ENCODE measurements around the gene TEX29. TPM values are rescaled to one million over a fixed set of nuclear protein-coding genes. Genes with fewer than 3 reads are reported as not detected.

The TEX29 gene
- total and polyA plus RNA-seq, 2 donors (not counting 1 experiment from before 2014, with no cell fraction given): 0.66 to 0.86 TPM

DNA sequence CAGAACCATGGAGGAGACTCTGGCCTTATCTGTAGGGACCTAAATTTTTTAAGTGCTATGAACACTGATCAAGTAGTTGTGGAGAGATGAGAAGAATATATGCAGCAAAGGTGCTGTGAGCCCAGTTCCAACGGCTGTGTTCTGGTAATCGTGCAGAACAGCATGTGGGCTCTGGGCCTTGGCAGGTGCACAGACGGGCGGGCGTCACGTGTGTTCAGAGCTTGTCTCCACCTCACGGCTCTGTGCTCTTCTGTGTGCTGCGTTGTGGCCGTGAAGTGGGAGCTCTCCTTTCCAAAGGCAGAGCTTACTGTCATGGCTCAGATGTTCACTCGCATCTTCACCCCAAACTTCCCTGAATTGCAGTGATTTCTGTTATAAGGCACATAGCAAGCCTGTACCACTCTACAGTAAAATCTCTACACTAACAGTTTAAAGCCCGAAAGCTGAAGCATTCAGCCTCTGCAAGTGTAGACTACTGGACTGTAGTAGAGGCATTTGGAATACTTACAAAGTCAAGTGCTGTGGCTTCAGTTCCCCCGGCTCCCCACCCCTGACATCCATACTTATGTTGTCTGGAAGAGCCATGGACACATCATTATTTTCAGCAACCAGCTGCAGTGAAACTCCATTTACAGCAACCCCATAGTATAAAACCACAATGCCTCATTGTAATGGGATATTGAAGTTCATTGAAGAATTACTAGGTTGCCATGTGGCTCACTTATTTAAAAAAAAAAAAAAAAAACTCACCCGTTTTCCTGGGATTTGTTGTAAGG lies 27.5 kb upstream of the TEX29 start:
- H3K9me3 Mint-ChIP-seq (ENCODE audit: insufficient read depth): no peaks in the 10 kb centered on the region
- Histone ChIP-seq H3K4me3 (ENCODE audit: control extremely low read depth in 1 of 5, extremely low read depth in 1 of 5, insufficient read depth in 1 of 5, low read depth in 2 of 5, low read length in 4 of 5) (no peak overlapping the region), H3K4me2 (replicated peaks; ENCODE audit: low read depth, low read length, poor library complexity, severe bottlenecking) (no peak overlapping the region), H4K20me1 (ENCODE audit: control insufficient read depth, insufficient read depth, low read length, poor library complexity, severe bottlenecking) (no peaks in the 10 kb centered on the region), H3K36me3 (replicated peaks in 1 of 2; ENCODE audit: control extremely low read depth in 1 of 2, control insufficient read depth in 1 of 2, extremely low read depth in 1 of 2, insufficient read depth in 2 of 2, low read length in 1 of 2) (peaks cover 0 to 84% of the 10 kb centered on the region in 2 experiments), H3K79me2 (ENCODE audit: control insufficient read depth, insufficient read depth, low read length) (no peaks in the 10 kb centered on the region), H3K27ac (ENCODE audit: low read length in 2 of 2) (no peak overlapping the region), H3K9me3 (ENCODE audit: control extremely low read depth in 1 of 3, control insufficient read depth in 2 of 3, insufficient read depth in 1 of 3, low read length in 2 of 3) (no peaks in the 10 kb centered on the region), H3K27me3 (replicated peaks in 1 of 4; ENCODE audit: control extremely low read depth in 1 of 4, control insufficient read depth in 3 of 4, insufficient read depth in 4 of 4, low read length in 3 of 4) (no peaks in the 10 kb centered on the region), H3K4me1 (ENCODE audit: control insufficient read depth in 2 of 2, insufficient read depth in 2 of 2, low read length in 2 of 2) (no peaks in the 10 kb centered on the region), H2AFZ (ENCODE audit: insufficient read depth, low read depth, low read length, poor library complexity, severe bottlenecking) (no peak overlapping the region), H3K9ac (ENCODE audit: low read length) (no peak overlapping the region)
- ATAC-seq (ENCODE audit: low read depth): no peak
- no peaks in the 10 kb centered on the region for H3K27me3 Mint-ChIP-seq
- H3K4me3 Mint-ChIP-seq: no peak overlapping the region
- 100% methylated on average over 10 of the region's 13 CpGs for WGBS (ENCODE audit: insufficient coverage)
- H3K4me1 Mint-ChIP-seq: no peaks in the 10 kb centered on the region
- CTCF ChIA-PET: no interaction called here
- no peak overlapping the region for H3K27ac Mint-ChIP-seq
- intact Hi-C loops (cut with micrococcal nuclease): no loop called here
- no peak for DNase-seq
- POLR2A ChIA-PET: no interaction called here
- TF ChIP-seq, protein P1, sequence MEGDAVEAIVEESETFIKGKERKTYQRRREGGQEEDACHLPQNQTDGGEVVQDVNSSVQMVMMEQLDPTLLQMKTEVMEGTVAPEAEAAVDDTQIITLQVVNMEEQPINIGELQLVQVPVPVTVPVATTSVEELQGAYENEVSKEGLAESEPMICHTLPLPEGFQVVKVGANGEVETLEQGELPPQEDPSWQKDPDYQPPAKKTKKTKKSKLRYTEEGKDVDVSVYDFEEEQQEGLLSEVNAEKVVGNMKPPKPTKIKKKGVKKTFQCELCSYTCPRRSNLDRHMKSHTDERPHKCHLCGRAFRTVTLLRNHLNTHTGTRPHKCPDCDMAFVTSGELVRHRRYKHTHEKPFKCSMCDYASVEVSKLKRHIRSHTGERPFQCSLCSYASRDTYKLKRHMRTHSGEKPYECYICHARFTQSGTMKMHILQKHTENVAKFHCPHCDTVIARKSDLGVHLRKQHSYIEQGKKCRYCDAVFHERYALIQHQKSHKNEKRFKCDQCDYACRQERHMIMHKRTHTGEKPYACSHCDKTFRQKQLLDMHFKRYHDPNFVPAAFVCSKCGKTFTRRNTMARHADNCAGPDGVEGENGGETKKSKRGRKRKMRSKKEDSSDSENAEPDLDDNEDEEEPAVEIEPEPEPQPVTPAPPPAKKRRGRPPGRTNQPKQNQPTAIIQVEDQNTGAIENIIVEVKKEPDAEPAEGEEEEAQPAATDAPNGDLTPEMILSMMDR (IDR thresholded peaks at IDR 0.05): no peak
- no peak for TF ChIP-seq EZH2 (IDR thresholded peaks at IDR 0.05; ENCODE audit: borderline replicate concordance, insufficient read depth, low read depth, low read length, poor library complexity, severe bottlenecking)

DNA sequence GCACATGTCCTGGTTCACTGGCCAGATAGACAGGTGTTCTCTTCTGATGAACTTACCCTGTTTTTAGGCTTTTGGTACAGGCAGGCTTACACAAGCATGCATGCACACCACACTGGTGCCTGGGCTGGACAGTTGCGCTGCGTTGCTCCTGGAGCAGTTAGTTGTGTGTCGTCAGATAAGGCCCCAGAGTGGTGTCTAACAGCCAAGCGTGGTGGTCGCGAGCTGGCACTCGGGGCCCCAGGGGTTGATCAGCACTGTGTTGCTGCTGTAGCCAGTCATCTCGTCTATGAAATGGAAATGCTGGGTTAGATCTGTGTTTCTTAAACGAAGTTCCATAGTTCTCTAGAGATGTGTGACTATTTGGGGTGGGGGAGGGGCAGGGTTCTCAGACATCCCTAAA lies 24.6 kb upstream of the TEX29 start:
- H3K36me3 ChIP-seq (replicated peaks in 1 of 2; ENCODE audit: control extremely low read depth in 1 of 2, control insufficient read depth in 1 of 2, extremely low read depth in 1 of 2, insufficient read depth in 2 of 2, low read length in 1 of 2): peaks cover 6 to 74% of the 10 kb centered on the region in 2 experiments
- H3K27ac Mint-ChIP-seq: no peak overlapping the region
- H2AFZ ChIP-seq (ENCODE audit: insufficient read depth, low read depth, low read length, poor library complexity, severe bottlenecking): no peak overlapping the region
- no peaks in the 10 kb centered on the region for H3K9me3 ChIP-seq (ENCODE audit: control extremely low read depth in 1 of 3, control insufficient read depth in 2 of 3, insufficient read depth in 1 of 3, low read length in 2 of 3)
- H3K9me3 Mint-ChIP-seq (ENCODE audit: insufficient read depth): no peaks in the 10 kb centered on the region
- intact Hi-C loops (cut with micrococcal nuclease): no loop called here
- no peak overlapping the region for H3K4me2 ChIP-seq (replicated peaks; ENCODE audit: low read depth, low read length, poor library complexity, severe bottlenecking)
- no peaks in the 10 kb centered on the region for H3K27me3 Mint-ChIP-seq
- DNase-seq (no peak), ATAC-seq (ENCODE audit: low read depth) (no peak)
- H3K4me1 ChIP-seq (ENCODE audit: control insufficient read depth in 2 of 2, insufficient read depth in 2 of 2, low read length in 2 of 2): no peaks in the 10 kb centered on the region
- no peak overlapping the region for H3K4me3 ChIP-seq (ENCODE audit: control extremely low read depth in 1 of 5, extremely low read depth in 1 of 5, insufficient read depth in 1 of 5, low read depth in 2 of 5, low read length in 4 of 5)
- no peak overlapping the region for H3K27ac ChIP-seq (ENCODE audit: low read length in 2 of 2)
- TF ChIP-seq EZH2 (IDR thresholded peaks at IDR 0.05; ENCODE audit: borderline replicate concordance, insufficient read depth, low read depth, low read length, poor library complexity, severe bottlenecking): no peak
- TF ChIP-seq, protein P1 (IDR thresholded peaks at IDR 0.05): no peak
- no peaks in the 10 kb centered on the region for H3K4me1 Mint-ChIP-seq
- H3K27me3 ChIP-seq (replicated peaks in 1 of 4; ENCODE audit: control extremely low read depth in 1 of 4, control insufficient read depth in 3 of 4, insufficient read depth in 4 of 4, low read length in 3 of 4): no peaks in the 10 kb centered on the region
- ChIA-PET POLR2A (no interaction called here), CTCF (no interaction called here)
- no peak overlapping the region for H3K9ac ChIP-seq (ENCODE audit: low read length)
- H3K4me3 Mint-ChIP-seq: no peak overlapping the region
- no peaks in the 10 kb centered on the region for H4K20me1 ChIP-seq (ENCODE audit: control insufficient read depth, insufficient read depth, low read length, poor library complexity, severe bottlenecking)
- WGBS (ENCODE audit: insufficient coverage): 95% methylated on average over 8 of the region's 9 CpGs
- no peaks in the 10 kb centered on the region for H3K79me2 ChIP-seq (ENCODE audit: control insufficient read depth, insufficient read depth, low read length)
